ENCODE measurements around the gene OR13J1.
A peak's percentile ranks its signal among the peaks of the same experiment; 100 is the strongest.
"Not testable (repeated sequence)": the region's sequence is repeated elsewhere in the genome, so short reads cannot be mapped to it uniquely, and the experiment has no call there.

The OR13J1 gene

DNA sequence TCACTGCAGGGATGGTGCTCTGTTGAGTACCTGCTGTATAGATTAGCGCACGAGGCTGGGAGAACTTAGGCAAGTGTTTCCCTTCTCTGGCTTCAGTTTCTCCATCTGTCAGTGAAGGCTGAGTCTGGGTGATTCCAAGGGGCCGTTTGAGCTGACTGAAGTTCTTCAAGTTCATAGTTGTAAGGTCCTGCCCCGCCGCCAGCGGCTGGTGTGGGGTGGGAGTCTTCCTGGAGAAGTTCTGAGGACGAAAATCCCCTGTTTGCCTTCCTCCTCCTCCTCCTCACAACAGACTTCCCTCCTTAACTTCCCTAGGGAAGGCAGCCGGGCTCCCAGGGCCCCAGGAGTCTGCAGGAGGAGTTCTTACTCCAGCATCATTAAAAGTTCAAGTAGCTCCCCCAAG is 34.1 kb upstream of the OR13J1 start:
- no peak for DNase-seq

DNA sequence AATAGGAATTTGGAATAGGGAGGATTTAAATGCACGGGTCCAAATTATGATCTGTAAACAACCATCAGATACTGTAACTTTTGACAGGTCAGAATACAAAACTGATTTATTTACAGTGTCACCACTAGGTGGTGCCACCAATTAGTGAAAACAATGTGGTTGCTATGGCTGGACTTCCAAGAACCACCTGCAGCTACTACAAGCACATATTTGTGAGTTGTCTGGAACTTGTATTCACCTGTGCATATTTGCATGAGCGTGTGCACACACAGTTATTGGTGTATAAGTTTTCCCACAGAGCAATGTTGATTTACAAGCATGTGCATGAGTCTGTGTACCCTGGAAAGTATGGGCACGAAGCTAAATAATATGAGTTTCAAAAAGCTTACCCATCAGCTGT is 32.8 kb upstream of the OR13J1 start:
- DNase-seq = peak; percentile 57

DNA sequence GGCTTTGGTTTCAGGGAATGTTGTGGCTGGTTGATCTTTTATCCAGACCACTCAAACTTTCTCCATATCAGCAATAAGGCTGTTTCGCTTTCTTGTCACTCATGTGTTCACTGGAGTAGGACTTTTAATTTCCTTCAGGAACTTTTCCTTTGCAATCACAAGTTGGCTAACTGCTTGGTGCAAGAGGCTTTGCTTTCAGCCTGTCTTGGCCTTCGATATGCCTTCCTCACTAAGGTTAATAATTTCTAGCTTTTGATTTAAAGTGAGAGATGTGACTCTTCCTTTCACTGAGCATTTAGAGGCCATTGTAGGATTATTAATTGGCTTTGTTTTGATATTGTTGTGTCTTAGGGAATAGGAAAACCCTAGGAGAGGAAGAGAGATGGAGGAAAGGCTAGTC is 28.8 kb upstream of the OR13J1 start:
- no peak for DNase-seq

DNA sequence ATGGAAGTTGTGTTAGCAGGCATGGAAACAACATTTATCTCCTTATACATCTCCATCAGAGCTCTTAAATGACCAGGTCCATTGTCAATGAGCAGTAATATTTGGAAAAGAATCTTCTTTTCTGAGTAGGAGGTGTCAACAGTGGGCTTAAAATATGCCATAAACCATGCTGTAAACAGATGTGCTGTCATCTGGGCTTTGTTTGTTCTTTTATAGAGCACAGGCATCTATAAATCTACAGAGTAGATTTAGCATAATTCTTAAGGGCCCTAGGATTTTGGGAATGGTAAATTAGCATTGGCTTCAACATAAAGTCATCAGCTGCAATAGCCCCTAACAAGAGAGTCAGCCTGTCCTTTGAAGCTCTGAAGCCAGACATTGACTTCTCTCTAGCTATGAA is 28.1 kb upstream of the OR13J1 start:
- DNase-seq = no peak

DNA sequence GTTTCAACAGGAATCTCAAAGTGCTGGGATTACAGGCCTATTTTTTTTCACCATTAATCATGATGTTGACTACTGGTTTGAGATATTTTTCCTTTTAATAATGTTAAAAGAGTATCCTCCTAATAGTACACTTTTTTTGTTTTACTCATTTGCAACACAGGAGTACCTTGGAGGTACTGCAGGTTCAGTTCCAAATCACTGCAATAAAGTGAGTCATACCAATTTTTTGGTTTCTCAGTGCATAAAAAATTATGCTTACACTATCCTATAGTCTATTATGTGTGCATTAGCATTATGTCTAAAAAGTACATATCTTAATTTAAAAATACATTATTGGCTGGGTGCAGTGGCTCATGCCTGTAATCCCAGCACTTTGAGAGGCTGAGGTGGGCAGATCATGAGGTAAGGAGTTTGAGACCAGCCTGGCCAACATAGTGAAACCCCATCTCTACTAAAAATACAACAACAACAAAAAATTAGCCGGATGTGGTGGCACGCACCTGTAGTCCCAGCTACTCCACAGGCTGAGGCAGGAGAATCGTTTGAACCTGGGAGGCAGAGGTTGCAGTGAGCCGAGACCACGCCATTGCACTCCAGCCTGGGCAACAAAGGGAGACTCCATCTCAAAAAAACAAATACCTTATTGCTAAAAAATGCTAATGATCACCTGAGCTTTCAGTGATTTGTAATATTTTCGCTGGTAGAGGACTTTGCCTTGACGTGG is 27.3 kb upstream of the OR13J1 start:
- DNase-seq = not testable (repeated sequence)

DNA sequence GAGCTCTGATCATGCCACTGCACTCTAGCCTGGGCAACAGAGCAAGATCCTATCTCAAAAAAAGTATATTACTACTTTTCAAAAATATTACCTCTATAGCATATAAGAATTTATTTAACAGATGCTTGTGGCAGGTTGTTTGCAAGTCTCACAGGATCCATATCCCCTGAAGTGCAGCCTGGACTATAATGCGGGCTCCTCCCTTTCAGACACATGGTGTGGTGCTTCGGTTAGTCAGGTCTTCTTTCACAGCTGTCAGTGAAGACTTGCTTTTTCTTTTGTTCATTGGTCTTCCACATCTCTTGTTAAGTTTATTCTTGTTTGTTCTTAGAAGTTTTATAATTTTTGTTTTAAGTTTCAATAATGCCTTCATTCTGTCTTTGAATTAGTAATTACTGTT is 26.4 kb upstream of the OR13J1 start:
- DNase-seq = no peak

DNA sequence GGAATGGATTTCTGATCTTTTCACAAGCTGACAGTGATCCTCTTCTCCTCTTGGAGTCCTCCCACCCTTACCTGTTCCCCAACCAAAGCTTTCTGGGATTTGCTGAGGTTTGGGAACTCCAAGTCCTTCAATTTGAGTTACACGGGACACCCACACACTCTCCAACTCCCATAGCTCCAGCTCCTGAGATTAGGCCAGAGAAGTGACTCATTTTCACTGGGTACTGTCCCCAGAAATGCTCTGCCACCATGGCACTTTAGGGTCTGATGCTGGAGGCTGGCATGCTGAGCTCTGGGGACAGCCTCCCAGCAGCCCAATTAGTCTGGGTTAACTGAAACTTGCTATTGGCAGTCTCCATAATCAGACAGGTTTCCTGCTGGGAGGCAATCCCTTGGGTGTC is 21.9 kb upstream of the OR13J1 start:
- DNase-seq = no peak

DNA sequence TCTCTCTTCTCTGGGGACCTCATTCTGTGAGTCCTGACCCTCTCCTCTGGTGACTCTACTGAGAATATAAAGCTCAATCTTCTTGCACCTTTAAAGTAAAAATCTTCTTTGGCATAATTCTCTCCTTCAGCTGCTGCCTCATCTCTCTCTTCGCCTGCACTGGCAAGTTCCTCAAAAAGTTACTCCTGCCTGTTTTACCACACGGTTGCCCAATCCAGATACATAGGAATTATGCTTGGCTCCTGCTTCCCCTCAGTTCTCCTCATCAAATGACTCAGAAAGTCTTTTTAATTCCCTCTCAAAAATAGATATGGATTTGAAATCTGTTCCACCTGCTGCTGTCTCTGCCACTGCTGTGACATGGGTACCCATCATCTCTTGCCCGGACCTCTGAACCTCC is 21.4 kb upstream of the OR13J1 start:
- no peak for DNase-seq

DNA sequence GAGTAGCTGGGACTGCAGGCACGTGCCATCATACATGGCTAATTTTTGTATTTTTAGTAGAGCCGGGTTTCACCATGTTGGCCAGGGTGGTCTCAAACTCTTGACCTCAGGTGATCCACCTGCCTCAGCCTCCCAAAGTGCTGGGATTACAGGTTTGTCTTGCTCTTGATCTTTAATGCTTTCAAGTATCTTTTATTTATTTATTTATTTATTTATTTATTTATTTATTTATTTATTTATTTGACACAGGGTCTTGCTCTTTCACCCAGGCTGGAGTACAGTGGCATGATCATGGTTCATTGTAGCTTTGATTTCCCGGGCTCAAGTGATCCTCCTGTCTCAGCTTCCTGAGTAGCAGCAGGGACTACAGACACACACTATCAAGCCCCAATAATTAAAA is 14.7 kb upstream of the OR13J1 start:
- DNase-seq = not testable (repeated sequence)

DNA sequence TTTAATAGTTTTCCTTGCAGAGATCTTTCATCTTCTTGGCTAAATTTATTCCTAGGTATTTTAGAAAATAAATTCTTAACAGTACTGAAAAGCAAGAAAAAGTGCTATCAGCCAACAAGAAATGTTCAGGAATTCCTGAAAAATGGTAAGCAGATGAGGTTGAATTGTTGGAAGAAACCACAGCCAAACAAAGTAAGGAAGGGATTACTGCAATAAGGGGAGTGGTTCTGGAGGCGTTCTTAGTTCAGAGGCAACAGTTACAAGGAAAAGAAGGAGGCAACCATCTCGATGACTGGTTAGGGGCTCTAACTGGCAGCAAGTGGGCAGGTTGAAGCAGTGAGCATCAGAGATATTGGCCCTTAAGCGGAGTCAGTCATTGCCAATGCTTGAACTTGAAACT is 12.8 kb upstream of the OR13J1 start:
- peak; percentile 26 for DNase-seq

DNA sequence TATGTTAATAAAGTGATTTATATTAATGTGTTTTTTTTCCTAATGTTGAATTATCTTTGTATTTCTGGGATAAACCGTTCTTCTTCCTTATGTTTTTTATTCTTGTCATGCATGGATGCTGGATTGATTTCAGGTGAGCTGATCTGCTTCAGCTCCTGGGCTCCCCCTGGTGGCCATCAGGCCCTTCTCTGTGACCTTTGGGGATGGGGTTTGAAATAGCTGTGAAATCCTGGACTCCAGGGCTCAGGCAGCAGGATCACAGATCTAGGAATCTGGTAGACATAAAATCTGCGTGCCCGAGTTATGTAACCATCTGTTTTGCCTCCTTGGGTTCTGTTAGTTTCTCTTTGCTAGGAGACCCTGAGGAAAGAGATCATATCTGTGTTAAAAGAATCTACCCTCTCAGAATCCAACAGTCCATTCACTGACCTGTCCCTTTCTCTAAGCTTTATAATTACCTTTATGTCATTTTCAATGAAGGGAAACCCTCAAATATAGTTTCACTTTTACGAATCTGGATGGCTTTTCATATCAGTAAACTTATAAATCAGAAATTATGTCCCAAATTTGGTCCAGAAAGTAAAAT is 12.2 kb upstream of the OR13J1 start:
- DNase-seq = peak; percentile 62

DNA sequence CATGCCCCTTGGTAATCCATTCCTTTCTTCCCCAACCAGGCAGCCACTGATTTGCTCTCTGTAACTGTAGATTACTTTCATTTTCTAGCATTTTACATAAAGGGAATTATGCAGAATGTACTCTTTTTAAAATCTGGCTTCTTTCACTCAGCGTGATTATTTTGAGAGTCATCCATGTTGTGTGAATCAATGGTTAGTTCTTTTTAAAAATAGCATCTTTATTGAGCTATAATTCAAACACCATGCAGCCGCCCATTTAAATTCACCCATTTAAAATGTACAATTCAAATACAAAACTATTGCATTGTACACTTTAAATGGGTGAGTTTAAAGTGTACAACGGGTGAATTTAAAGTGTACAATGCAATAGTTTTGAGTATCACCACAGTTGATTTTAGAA is 2.3 kb upstream of the OR13J1 start:
- no peak for DNase-seq

DNA sequence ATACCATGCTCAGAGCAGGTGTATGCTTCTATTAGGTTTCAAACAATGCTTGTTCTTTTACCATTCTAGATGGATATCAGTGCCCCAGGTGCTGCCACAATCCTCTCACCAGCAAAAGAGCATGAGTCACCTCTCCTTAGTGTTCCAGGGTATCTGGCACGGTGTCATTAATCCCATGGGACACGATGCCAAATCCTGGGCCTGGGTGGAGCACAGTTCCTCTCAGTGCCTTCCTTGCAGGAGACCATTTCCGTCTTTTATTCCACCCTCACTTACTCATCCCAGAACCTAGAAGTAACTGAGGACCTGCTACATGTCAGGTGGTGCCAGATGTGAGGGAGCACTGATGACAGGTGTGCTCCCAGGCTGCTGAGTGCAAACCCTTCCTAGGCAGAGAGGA is 1.3 kb upstream of the OR13J1 start:
- DNase-seq = no peak

DNA sequence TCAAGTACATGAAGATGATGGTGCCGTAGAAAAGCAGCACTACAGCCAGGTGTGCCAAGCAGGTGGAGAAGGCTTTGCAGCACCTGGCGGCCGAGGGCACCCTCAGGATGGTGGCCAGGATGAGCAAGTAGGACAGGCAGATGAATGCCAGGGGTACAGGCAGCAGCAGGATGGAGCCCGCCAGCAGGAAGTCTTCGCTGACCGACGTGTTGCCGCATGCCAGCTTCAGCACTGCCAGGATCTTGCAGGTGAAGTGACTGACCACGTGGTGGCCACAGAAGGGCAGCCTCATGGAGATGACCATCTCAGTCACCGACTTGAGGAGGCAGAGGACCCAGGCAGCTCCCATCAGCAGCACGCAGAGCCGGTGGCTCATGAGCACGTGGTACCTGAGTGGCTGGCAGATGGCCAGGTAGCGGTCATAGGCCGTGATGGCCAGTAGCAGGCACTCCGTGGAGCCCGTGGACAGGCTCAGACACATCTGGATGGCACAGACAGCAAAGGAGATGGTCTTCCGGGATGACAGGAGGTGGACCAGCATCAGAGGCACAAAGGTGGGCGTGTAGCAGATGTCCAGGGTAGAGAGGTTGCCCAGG is 482 bp downstream of the OR13J1 start:
- DNase-seq = no peak

DNA sequence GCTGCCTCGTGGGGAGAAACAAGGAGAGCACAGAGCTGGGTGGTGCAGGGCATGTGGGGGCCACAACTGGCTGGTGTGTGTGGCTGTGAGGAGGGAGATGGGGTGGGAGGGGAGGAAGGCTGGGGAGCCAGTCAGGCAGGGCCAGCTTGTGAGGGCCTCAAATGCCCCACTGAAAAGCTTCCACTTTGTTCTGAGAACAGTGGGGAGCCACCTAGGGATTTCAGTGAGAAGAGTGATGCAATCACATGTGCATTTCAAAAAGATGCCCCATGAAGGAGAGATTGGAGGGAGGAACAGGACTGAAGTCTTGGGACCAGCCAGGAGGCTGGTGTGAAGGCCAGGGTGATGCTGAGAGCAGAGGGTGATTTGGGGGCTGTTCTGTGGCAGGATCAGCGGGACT is 1.3 kb downstream of the OR13J1 start:
- DNase-seq = no peak

DNA sequence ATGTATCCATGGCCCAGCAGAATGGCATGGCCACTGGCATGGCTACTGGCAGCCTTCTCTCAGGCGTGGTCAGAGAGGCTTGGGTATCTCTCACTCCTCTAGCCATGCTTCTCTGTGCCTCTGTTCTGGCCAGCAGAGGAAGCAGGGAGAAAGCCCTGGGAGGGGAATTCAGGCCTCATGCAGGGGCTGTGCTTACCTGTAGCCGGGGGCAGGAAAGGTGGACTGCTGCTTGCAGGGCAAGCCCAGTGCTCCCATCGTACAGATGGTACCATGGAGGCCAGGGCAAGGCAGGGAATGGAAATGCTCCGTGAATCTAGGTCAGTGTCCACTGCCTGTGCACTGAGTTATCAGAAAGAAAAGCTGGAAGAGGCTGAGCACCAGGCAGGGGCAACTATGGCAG is 2.7 kb downstream of the OR13J1 start:
- DNase-seq = no peak

DNA sequence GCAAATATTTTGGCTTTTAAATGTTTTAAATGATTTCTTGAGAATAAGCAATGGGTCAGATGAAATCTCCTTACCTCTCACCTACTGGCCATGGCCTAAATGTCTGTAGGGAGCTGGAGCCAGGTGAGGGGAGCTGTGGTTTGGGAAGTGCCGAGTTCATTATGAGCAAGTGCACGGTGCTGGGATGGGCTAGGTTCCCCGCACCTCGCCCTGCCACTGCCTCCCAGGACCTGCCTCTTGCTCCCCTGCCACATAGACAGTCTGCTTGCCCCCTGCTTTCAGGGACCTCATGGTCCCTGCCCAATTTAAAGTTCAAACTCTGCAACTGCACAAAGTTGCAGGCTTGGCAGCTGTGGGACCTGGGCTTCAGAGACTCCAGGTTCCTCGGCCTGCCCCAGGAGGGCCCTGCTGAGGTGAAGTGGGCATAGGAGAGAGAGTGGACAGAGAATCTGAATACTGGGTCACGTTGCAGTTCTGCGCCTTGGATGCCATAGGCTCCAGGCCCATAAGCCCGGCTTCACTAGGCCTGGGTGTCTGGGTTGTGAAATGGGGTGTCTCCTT is 5.4 kb downstream of the OR13J1 start:
- no peak for DNase-seq

DNA sequence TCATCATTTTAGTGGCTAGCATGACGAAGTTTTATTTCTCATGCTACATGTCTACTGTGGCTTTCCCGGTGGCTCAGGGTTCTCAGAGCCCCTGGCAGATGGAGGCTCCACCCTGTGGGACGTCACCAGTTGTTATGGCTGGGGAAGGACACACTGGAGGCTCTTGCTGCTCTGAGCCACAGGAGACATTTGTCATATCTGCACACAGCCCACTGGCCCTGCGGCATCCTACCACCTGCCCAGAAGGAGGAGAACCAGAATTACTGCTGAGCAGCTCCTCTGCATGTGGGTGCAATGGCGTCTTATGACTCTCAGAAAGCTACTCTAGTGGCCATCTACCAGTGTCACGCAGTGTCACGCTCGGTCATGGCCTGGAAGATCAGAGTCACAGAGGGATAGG is 6.6 kb downstream of the OR13J1 start:
- DNase-seq = no peak

DNA sequence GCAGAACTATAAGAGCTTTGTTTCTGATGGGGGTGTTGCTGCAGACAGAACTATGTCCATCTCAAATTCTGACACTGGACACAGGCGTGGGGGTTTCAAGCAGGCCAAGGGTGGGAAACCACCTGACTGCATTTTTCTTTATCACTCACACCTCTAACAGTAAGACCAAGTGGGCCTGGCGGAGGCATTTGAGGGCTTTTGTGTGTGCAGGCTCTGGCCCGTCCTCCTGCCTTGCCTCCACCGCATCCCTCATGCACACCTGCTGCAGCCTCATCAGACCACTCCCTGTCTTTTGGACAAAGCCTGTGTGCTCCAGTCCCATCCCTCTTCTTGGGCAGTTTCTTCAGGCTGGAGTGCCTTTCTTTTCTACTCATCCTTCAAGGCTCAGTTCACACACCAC is 7.9 kb downstream of the OR13J1 start:
- DNase-seq = no peak

DNA sequence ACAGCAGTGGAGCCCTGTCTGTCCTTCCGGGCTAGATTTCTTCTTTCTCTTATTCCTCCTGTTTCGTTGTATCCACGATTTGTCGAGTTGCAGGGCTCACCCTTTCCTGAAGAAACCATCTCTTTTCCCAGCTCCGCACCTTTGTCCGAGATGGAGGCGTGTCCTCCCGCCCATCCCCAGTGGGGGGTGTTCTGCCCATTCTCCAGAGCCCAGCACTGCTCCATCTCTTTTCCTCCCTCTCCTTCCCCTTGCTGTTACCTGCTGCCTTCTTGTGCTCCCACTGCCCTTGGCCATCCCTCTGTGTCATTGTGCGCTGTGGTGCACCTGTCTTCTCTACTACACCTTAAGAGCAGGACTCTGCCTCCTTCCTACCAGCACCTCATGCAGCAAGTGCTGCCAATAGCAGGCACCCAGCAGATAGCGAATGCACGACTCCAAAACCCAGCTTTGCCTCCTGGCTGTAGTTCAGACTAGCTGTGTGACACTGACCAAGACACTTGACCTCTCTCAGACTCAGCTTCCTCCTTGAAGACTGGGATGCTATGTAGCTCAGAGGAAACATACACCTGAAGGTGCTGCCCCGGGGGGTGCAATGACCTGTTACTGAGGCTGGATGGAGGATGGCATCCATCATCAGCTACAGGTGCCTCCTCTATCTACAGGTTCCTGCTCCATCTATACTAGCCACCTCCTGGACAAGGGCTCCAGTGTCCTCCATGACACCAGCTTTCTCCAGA is 8.9 kb downstream of the OR13J1 start:
- no peak for DNase-seq

DNA sequence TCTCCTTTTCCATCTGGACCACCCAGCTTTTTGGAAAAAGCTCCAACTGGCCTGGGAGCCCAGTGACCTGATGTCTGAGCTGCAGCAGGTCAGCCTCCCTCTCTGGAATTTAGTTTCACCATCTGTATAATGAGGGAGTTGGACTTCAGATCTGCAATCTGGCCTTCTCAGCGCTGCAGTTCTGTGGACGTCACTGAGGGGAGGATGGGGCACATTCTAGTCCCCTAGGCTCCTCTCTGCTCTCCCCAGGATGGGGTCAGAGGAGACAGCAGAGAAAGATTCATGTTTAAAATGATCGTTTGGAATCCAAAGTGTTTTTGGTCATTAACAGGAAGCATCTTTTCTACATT is 10.2 kb downstream of the OR13J1 start:
- DNase-seq = no peak

DNA sequence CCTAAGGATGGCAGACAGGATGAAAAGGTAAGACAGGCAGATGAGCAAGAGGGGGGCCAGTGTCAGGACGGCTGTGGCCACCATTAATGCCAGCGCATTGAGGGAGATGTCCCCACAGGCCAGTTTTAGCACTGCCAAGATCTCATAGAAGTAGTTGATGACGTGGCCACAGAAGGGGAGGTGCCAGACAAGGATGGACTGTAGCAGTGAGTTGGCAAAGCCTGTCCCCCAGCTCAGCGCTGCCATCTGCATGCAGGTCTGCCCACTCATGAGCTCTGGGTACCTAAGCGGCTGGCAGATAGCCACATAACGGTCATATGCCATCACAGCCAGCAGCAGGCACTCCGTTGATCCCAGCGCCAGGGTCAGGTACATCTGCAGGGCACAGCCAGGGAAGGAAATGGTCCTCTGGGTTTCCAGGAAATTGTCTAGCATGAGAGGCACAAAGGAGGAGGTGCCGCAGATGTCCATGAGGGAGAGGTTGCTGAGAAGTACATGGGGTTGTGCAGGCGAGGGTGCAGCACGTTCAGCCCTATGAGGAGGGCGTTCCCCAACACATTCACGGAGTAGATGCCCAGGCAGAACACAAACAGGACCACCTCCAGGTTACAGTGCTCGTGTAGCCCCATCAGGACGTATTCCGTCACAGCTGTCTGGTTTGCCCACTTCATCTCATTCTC is 10.8 kb downstream of the OR13J1 start:
- DNase-seq = peak; percentile 28

DNA sequence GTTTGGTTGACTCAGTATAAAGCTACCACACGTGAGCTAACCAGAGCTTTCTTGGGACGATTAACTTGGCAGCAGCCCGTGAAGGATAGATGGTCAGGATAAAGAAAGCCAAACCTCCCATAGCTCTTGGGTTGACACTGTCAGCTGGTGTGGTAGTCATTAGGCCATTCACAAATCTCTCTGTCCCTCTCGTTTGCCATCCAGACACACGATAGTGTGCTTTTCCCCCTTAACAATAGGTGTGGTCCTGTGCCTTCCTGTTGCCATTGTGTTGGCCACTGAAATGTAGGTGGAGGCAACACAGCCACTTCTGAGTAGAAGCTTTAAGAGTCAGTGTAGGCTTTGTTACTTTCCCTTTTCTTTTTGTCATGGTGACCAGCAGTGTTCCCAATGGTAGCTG is 11.7 kb downstream of the OR13J1 start:
- no peak for DNase-seq
